H1 (cell line): ENCODE results near the gene WDR37. TPM values are rescaled to one million over a fixed set of nuclear protein-coding genes. Genes with fewer than 3 reads are reported as not detected.

Source experiments
- CBX5 ChIP-seq: fragments of 300-800, 300-1000 bp; sonication (generic); IDR thresholded peaks from 2 replicates; pipeline ENCODE4 v1.7.1; 2016; ENCODE audit warnings: antibody characterized with exemption, low read length, low read depth
- EZH2 ChIP-seq: fragments of 200-600 bp; sonication (generic); IDR thresholded peaks from 2 replicates; pipeline ENCODE4 v1.7.1; 2012; ENCODE audit warnings: low read depth, mild to moderate bottlenecking, moderate library complexity, low read length, inconsistent platforms; ENCODE audit not compliant: severe bottlenecking
- JUN ChIP-seq: IDR thresholded peaks from 2 replicates; pipeline ENCODE4 v1.6.1; 2011; ENCODE audit warnings: low read depth, mild to moderate bottlenecking, improper control_type of control experiment, low read length
- NRF1 ChIP-seq: IDR thresholded peaks from 2 replicates; pipeline ENCODE4 v1.6.1; 2011; ENCODE audit warnings: mild to moderate bottlenecking, low read depth, low read length, improper control_type of control experiment
- RFX5 ChIP-seq: IDR thresholded peaks from 2 replicates; pipeline ENCODE4 v1.6.1; 2011; ENCODE audit warnings: low read depth, low read length, improper control_type of control experiment, borderline replicate concordance
- SRF ChIP-seq: IDR thresholded peaks from 2 replicates; pipeline ENCODE4 v1.6.1; 2011; ENCODE audit warnings: mild to moderate bottlenecking, low read depth, low read length, moderate library complexity
- TAF1 ChIP-seq: IDR thresholded peaks from 2 replicates; pipeline ENCODE4 v1.6.1; 2011; ENCODE audit warnings: mild to moderate bottlenecking, low read depth, low read length
- polyA plus RNA-seq, 7 experiments: library from polyadenylated mRNA; depleted of rRNA in 3 of 7; stranded (reverse) in 5 of 7; unstranded in 2 of 7; fragments of >200 nt in 5 of 7; fragments of 200-250 nt in 2 of 7; gene quantifications; 1 replicate in 5 of 7; 2 replicates in 1 of 7; 4 replicates in 1 of 7; pipeline versions ENCODE4 v1.2.1 to v1.2.3, GENCODE V29; 2011 to 2013; ENCODE audit warnings: missing spikeins in 2 of 7, mixed read lengths in 2 of 7
- total RNA-seq: library from RNA; stranded (reverse); fragmentation: NEBNext Ultra II Directional; extraction: Animal tissue kit (Norgen Biotek cat#: 25700); gene quantifications from 2 replicates; pipeline ENCODE4 v1.2.1, GENCODE V29; 2021

Gene WDR37
- total and polyA plus RNA-seq, 2 of the 8 experiments (the other 6 are each of a cell fraction or from before 2014, with no cell fraction given) = 9.6 to 12.0 TPM

- TF ChIP-seq EZH2 (no peak), NRF1 (no peak), SRF (no peak), CBX5 (no peak), TAF1 (no peak), RFX5 (no peak), JUN (no peak)
- TF ChIP-seq, all 59 proteins: peak for 0
Measured at GRCh38 chr10:1058017-1058416, 1.8 kb downstream of the WDR37 start (continued).
